Stimulated activated CD8-positive, alpha-beta memory T cell treated with anti-CD3 and anti-CD28 coated beads, Interleukin-4, amount 100 ng/mL, for 4 hours (primary cell): Measurements from ENCODE around the gene ICOS.

ENCODE experiments used
- DNase-seq, 2 donors: peaks; one replicate each; pipeline ENCODE4 v3.0.0-alpha.2; 2020; ENCODE audit warnings: low read depth in 2 of 2, low spot score in 1 of 2

Gene ICOS

GRCh38 chr2:204005940-204006721 is 69.6 kb downstream of the ICOS start:
- DNase-seq: no peak

GRCh38 chr2:204008352-204008751 is 71.8 kb downstream of the ICOS start:
- DNase-seq: no peak

GRCh38 chr2:204010628-204011560 is 74.3 kb downstream of the ICOS start:
- DNase-seq: no peak
